H9 (cell line): Measurements from ENCODE around the gene PLAU. TPM values are rescaled to one million over a fixed set of nuclear protein-coding genes. Genes with fewer than 3 reads are reported as not detected.
A peak's percentile ranks its signal among the peaks of the same experiment; 100 is the strongest.

Experiments used
- DNase-seq: peaks from one replicate; pipeline ENCODE4 v3.0.0-alpha.2; 2017
- H2AFZ ChIP-seq: one replicate; pipeline ENCODE4 v1.6.1; 2013; ENCODE audit warnings: mild to moderate bottlenecking, low read length, control low read depth, moderate library complexity
- H2AK5ac ChIP-seq: 2 replicates; pipeline ENCODE4 v1.6.1; 2013; ENCODE audit warnings: low read length, control low read depth, mixed read lengths; ENCODE audit not compliant: insufficient read length
- H2BK120ac ChIP-seq: one replicate; pipeline ENCODE4 v1.6.1; 2013; ENCODE audit warnings: low read depth, mild to moderate bottlenecking, low read length, control low read depth, inconsistent platforms; ENCODE audit not compliant: poor library complexity, severe bottlenecking
- H2BK12ac ChIP-seq: 2 replicates; pipeline ENCODE4 v1.6.1; 2013; ENCODE audit warnings: low read length, control low read depth, mixed read lengths, low read depth; ENCODE audit not compliant: insufficient read length
- H2BK15ac ChIP-seq: 2 replicates; pipeline ENCODE4 v1.6.1; 2013; ENCODE audit warnings: low read depth, low read length, control low read depth
- H2BK20ac ChIP-seq: one replicate; pipeline ENCODE4 v1.6.1; 2013; ENCODE audit warnings: low read depth, mild to moderate bottlenecking, low read length, control low read depth, inconsistent platforms; ENCODE audit not compliant: poor library complexity, severe bottlenecking
- H2BK5ac ChIP-seq: 2 replicates; pipeline ENCODE4 v1.6.1; 2013; ENCODE audit warnings: low read length, control low read depth, mixed read lengths; ENCODE audit not compliant: insufficient read length
- H3K14ac ChIP-seq: 2 replicates; pipeline ENCODE4 v1.6.1; 2013; ENCODE audit warnings: low read length, control low read depth; ENCODE audit not compliant: insufficient read depth
- H3K18ac ChIP-seq: 2 replicates; pipeline ENCODE4 v1.6.1; 2013; ENCODE audit warnings: low read depth, mild to moderate bottlenecking, mixed read lengths, low read length, control low read depth; ENCODE audit not compliant: insufficient read length
- H3K23ac ChIP-seq: 2 replicates; pipeline ENCODE4 v1.6.1; 2013; ENCODE audit warnings: low read length, control low read depth, mixed read lengths, low read depth; ENCODE audit not compliant: insufficient read length
- H3K23me2 ChIP-seq: 2 replicates; pipeline ENCODE4 v1.6.1; 2013; ENCODE audit warnings: low read depth, mild to moderate bottlenecking, mixed read lengths, low read length, control low read depth; ENCODE audit not compliant: insufficient read length, poor library complexity, severe bottlenecking
- H3K27ac ChIP-seq: 2 replicates; pipeline ENCODE4 v1.5.1; 2013; ENCODE audit warnings: low read length, control low read depth, mixed read lengths, low read depth; ENCODE audit not compliant: insufficient read length
- H3K27me3 ChIP-seq: 2 replicates; pipeline ENCODE4 v1.6.1; 2013; ENCODE audit warnings: low read length, control low read depth, inconsistent platforms; ENCODE audit not compliant: insufficient read depth
- H3K4ac ChIP-seq: 2 replicates; pipeline ENCODE4 v1.6.1; 2013; ENCODE audit warnings: low read depth, mild to moderate bottlenecking, control low read depth, inconsistent platforms, low read length, moderate library complexity
- H3K4me1 ChIP-seq: 2 replicates; pipeline ENCODE4 v1.6.1; 2013; ENCODE audit warnings: low read length, control low read depth, inconsistent platforms; ENCODE audit not compliant: insufficient read depth
- H3K4me2 ChIP-seq: 2 replicates; pipeline ENCODE4 v1.6.1; 2013; ENCODE audit warnings: low read length, control low read depth, mixed read lengths; ENCODE audit not compliant: insufficient read length, insufficient read depth
- H3K56ac ChIP-seq: 2 replicates; pipeline ENCODE4 v1.6.1; 2013; ENCODE audit warnings: low read depth, mild to moderate bottlenecking, mixed read lengths, low read length, control low read depth; ENCODE audit not compliant: insufficient read length
- H3K79me1 ChIP-seq: 2 replicates; pipeline ENCODE4 v1.6.1; 2013; ENCODE audit warnings: low read depth, mild to moderate bottlenecking, moderate library complexity, low read length, control low read depth, inconsistent platforms; ENCODE audit not compliant: insufficient read depth, poor library complexity, severe bottlenecking
- H3K79me2 ChIP-seq: 2 replicates; pipeline ENCODE4 v1.6.1; 2013; ENCODE audit warnings: low read length, control low read depth, inconsistent platforms; ENCODE audit not compliant: insufficient read depth
- H3K9ac ChIP-seq: 2 replicates; pipeline ENCODE4 v1.6.1; 2013; ENCODE audit warnings: low read length, control low read depth, mixed read lengths; ENCODE audit not compliant: insufficient read length; ENCODE audit errors: extremely low read depth
- H3K9me3 ChIP-seq: one replicate; pipeline ENCODE4 v1.6.1; 2013; ENCODE audit warnings: low read depth, low read length, inconsistent platforms; ENCODE audit not compliant: control insufficient read depth
- H3T11ph ChIP-seq: one replicate; pipeline ENCODE4 v1.6.1; 2013; ENCODE audit warnings: mild to moderate bottlenecking, low read length, control low read depth, inconsistent platforms
- H4K20me1 ChIP-seq: one replicate; pipeline ENCODE4 v1.6.1; 2013; ENCODE audit not compliant: control insufficient read depth, insufficient read length, insufficient read depth
- H4K5ac ChIP-seq: 2 replicates; pipeline ENCODE4 v1.6.1; 2013; ENCODE audit warnings: low read depth, mild to moderate bottlenecking, mixed read lengths, low read length, control low read depth; ENCODE audit not compliant: insufficient read length
- H4K8ac ChIP-seq: replicated peaks from 2 replicates; pipeline ENCODE4 v1.6.1; 2013; ENCODE audit warnings: low read length, control low read depth, mixed read lengths, low read depth; ENCODE audit not compliant: insufficient read length
- H4K91ac ChIP-seq: 2 replicates; pipeline ENCODE4 v1.6.1; 2013; ENCODE audit warnings: low read depth, mild to moderate bottlenecking, moderate library complexity, mixed read lengths, low read length, control low read depth; ENCODE audit not compliant: insufficient read length
- H3K27ac Mint-ChIP-seq, 3 experiments: 2 replicates in 2 of 3; 3 replicates in 1 of 3; pipeline ENCODE4 v1.8.0; 2020 to 2021; ENCODE audit warnings: mixed read lengths in 3 of 3, mild to moderate bottlenecking in 1 of 3, moderate library complexity in 1 of 3
- H3K27me3 Mint-ChIP-seq: 2 replicates; pipeline ENCODE4 v1.8.0; 2021; ENCODE audit warnings: low read depth, mild to moderate bottlenecking, moderate library complexity, mixed read lengths
- H3K36me3 Mint-ChIP-seq, 3 experiments: 2 replicates in 2 of 3; 3 replicates in 1 of 3; pipeline ENCODE4 v1.8.0; 2020 to 2021; ENCODE audit warnings: low read depth in 3 of 3, mixed read lengths in 3 of 3; ENCODE audit not compliant: insufficient read depth in 1 of 3
- H3K4me1 Mint-ChIP-seq, 2 experiments: 2 replicates each; pipeline ENCODE4 v1.8.0; 2020; ENCODE audit warnings: mixed read lengths in 2 of 2
- H3K4me3 Mint-ChIP-seq, 2 experiments: 2 replicates in 1 of 2; 3 replicates in 1 of 2; pipeline ENCODE4 v1.8.0; 2020 to 2021; ENCODE audit warnings: mild to moderate bottlenecking in 2 of 2, mixed read lengths in 2 of 2, moderate library complexity in 1 of 2
- H3K9me3 Mint-ChIP-seq, 2 experiments: 2 replicates in 1 of 2; 3 replicates in 1 of 2; pipeline ENCODE4 v1.8.0; 2020; ENCODE audit warnings: mild to moderate bottlenecking in 2 of 2, mixed read lengths in 2 of 2, moderate library complexity in 1 of 2
- WGBS: extraction: QIAGEN DNeasy Blood & Tissue Kit; methylation state at CpG from one replicate; pipeline ENCODE4 v1.1.7; 2013; ENCODE audit warnings: missing lambda C conversion rate, low lambda C conversion rate, mixed read lengths; ENCODE audit not compliant: insufficient read length; ENCODE audit errors: extremely low coverage; 5-methylcytosine and 5-hydroxymethylcytosine counted together
- total RNA-seq: library from RNA; stranded (reverse); gene quantifications from 2 replicates; pipeline ENCODE4 v1.2.1, GENCODE V29; 2021
- TF ChIP-seq, protein P1 (sequence below): fragments of 200-600 bp; sonication (generic); conservative IDR thresholded peaks from 3 replicates; pipeline ENCODE4 v1.8.0; 2021; ENCODE audit warnings: antibody characterized with exemption, mild to moderate bottlenecking

PLAU gene
- total RNA-seq, 1 experiment from 2014 or later = 15.0 TPM

DNA sequence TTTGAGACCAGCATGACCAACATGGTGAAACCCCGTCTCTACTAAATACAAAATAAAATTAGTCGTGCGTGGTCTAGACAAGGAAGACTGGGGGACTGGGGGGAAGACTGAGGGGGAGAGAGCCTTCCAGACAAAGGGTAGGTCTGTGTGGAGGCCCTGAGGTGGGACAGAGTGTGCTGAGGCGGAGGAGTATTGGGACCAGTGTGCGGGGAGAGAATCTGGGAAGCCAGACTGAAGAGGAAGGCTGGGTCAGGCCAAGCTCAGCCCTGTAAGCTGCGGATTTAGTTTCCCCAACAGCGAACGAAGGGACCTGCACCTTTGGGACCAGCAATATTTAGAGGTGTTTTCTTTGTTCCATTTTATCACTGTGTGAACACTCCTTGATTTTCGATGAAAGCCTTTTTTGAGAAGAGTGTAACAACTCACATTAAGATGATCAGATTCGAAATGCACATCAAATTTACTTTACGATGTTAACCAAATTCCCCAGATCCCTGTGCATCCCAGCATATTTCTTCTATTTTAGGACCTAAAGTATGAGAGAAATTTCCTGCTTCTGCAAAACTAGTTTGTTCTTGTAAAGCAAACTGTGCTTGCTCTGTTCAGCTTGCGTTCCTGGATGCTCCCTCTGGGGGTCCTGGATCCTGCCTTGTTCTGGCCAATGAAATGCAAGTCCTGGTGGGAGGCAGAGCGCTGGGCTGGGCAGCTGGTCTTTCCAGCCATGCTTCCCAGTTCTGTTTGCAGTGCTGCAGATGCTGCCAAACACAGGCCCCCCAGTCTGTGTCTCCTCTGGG is 39.4 kb downstream of the PLAU start:
- no peaks in the 10 kb centered on the region for H3K27me3 Mint-ChIP-seq

More for the DNA sequence above, 39.4 kb downstream of the PLAU start:
- no peaks in the 10 kb centered on the region for H3K27me3 ChIP-seq
- no peak overlapping the region for H2BK5ac ChIP-seq
- no peaks in the 10 kb centered on the region for H4K20me1 ChIP-seq
- no peak overlapping the region for H2BK20ac ChIP-seq
- H4K8ac ChIP-seq = no peak overlapping the region
- Mint-ChIP-seq H3K9me3 (peaks cover 3% of the 10 kb centered on the region in 2 experiments; a peak in 3 of 5 replicates), H3K27ac (peak overlapping the region in 2 of 3 experiments; percentile 49 to 82; a peak in 2 of 7 replicates), H3K4me1 (peaks cover 8 to 9% of the 10 kb centered on the region in 2 experiments), H3K4me3 (no peak overlapping the region; a peak in 1 of 5 replicates), H3K36me3 (peaks cover 0 to 3% (median 3%) of the 10 kb centered on the region in 3 experiments; a peak in 2 of 7 replicates)
- no peaks in the 10 kb centered on the region for H3K79me2 ChIP-seq
- no peak overlapping the region for H4K5ac ChIP-seq
- H3K27ac ChIP-seq = no peak overlapping the region
- no peak overlapping the region for H3K14ac ChIP-seq
- H3K4me1 ChIP-seq = no peaks in the 10 kb centered on the region
- TF ChIP-seq, protein P1, sequence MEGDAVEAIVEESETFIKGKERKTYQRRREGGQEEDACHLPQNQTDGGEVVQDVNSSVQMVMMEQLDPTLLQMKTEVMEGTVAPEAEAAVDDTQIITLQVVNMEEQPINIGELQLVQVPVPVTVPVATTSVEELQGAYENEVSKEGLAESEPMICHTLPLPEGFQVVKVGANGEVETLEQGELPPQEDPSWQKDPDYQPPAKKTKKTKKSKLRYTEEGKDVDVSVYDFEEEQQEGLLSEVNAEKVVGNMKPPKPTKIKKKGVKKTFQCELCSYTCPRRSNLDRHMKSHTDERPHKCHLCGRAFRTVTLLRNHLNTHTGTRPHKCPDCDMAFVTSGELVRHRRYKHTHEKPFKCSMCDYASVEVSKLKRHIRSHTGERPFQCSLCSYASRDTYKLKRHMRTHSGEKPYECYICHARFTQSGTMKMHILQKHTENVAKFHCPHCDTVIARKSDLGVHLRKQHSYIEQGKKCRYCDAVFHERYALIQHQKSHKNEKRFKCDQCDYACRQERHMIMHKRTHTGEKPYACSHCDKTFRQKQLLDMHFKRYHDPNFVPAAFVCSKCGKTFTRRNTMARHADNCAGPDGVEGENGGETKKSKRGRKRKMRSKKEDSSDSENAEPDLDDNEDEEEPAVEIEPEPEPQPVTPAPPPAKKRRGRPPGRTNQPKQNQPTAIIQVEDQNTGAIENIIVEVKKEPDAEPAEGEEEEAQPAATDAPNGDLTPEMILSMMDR = no peak
- no peak overlapping the region for H2BK120ac ChIP-seq
- H2BK15ac ChIP-seq = no peak overlapping the region
- no peaks in the 10 kb centered on the region for H3K23me2 ChIP-seq
- H3K4ac ChIP-seq = no peak overlapping the region
- no CpG with 5 or more reads among the region's 13 CpGs for WGBS
- no peak overlapping the region for H3K23ac ChIP-seq
- DNase-seq = peak; percentile 56
- no peak overlapping the region for H2BK12ac ChIP-seq
- no peaks in the 10 kb centered on the region for H3K9me3 ChIP-seq
- H4K91ac ChIP-seq = no peak overlapping the region
- H3K79me1 ChIP-seq = no peaks in the 10 kb centered on the region
- no peak overlapping the region for H3T11ph ChIP-seq
- no peak overlapping the region for H2AFZ ChIP-seq
- H3K4me2 ChIP-seq = no peak overlapping the region
- H2AK5ac ChIP-seq = no peak overlapping the region
- H3K56ac ChIP-seq = no peak overlapping the region
- no peak overlapping the region for H3K18ac ChIP-seq
- no peak overlapping the region for H3K9ac ChIP-seq
